GM12865 (cell line): ENCODE measurements around the gene CXCL6.

Experiments used
- DNase-seq: peaks from one replicate; pipeline ENCODE4 v3.0.0; 2010; ENCODE audit warnings: low read depth
- H3K4me3 ChIP-seq: 2 replicates; pipeline ENCODE4 v1.5.1; 2011; ENCODE audit warnings: mild to moderate bottlenecking, low read depth, low read length, control low read depth
- CTCF ChIP-seq: IDR thresholded peaks from 2 replicates; pipeline ENCODE4 v1.5.1; 2011; ENCODE audit warnings: low read length, control low read depth, low read depth, inconsistent platforms; ENCODE audit not compliant: insufficient read depth; ENCODE audit errors: missing control alignments

The CXCL6 gene

GRCh38 chr4:73810191-73810590 is 26.3 kb upstream of the CXCL6 start:
- TF ChIP-seq CTCF = no peak
- DNase-seq = no peak
- H3K4me3 ChIP-seq = no peak overlapping the region

GRCh38 chr4:73811841-73812240 is 24.6 kb upstream of the CXCL6 start:
- TF ChIP-seq CTCF = no peak
- H3K4me3 ChIP-seq = no peak overlapping the region
- no peak for DNase-seq

GRCh38 chr4:73814679-73815078 is 21.8 kb upstream of the CXCL6 start:
- H3K4me3 ChIP-seq = no peak overlapping the region
- no peak for DNase-seq
- no peak for TF ChIP-seq CTCF

- no peak overlapping the region for H3K4me3 ChIP-seq
- DNase-seq = no peak
- TF ChIP-seq CTCF = no peak
These were observed 21.3 kb upstream of the CXCL6 start for GRCh38 chr4:73815145-73815544.

GRCh38 chr4:73816814-73817213 is 19.7 kb upstream of the CXCL6 start:
- no peak for TF ChIP-seq CTCF
- no peak overlapping the region for H3K4me3 ChIP-seq
- DNase-seq = no peak

GRCh38 chr4:73817341-73817740 is 19.1 kb upstream of the CXCL6 start:
- DNase-seq = no peak
- H3K4me3 ChIP-seq = no peak overlapping the region
- no peak for TF ChIP-seq CTCF

GRCh38 chr4:73821325-73821724 is 15.2 kb upstream of the CXCL6 start:
- no peak overlapping the region for H3K4me3 ChIP-seq
- DNase-seq = no peak
- TF ChIP-seq CTCF = no peak
